HL-60 (cell line): ENCODE measurements around the gene UBTF.

Experiments used
- CTCF ChIP-seq: IDR thresholded peaks from one replicate; pipeline ENCODE4 v1.5.1; 2011; ENCODE audit warnings: low read length, control low read depth, inconsistent platforms; ENCODE audit not compliant: insufficient read depth
- SPI1 ChIP-seq: IDR thresholded peaks from 2 replicates; pipeline ENCODE4 v1.6.1; 2012; ENCODE audit warnings: low read depth, mild to moderate bottlenecking, borderline replicate concordance
- TF ChIP-seq, protein P1 (sequence below): IDR thresholded peaks from 2 replicates; pipeline ENCODE4 v1.6.1; 2012; ENCODE audit warnings: low read depth; ENCODE audit not compliant: insufficient replicate concordance

- no peak for TF ChIP-seq CTCF
- TF ChIP-seq, protein P1, sequence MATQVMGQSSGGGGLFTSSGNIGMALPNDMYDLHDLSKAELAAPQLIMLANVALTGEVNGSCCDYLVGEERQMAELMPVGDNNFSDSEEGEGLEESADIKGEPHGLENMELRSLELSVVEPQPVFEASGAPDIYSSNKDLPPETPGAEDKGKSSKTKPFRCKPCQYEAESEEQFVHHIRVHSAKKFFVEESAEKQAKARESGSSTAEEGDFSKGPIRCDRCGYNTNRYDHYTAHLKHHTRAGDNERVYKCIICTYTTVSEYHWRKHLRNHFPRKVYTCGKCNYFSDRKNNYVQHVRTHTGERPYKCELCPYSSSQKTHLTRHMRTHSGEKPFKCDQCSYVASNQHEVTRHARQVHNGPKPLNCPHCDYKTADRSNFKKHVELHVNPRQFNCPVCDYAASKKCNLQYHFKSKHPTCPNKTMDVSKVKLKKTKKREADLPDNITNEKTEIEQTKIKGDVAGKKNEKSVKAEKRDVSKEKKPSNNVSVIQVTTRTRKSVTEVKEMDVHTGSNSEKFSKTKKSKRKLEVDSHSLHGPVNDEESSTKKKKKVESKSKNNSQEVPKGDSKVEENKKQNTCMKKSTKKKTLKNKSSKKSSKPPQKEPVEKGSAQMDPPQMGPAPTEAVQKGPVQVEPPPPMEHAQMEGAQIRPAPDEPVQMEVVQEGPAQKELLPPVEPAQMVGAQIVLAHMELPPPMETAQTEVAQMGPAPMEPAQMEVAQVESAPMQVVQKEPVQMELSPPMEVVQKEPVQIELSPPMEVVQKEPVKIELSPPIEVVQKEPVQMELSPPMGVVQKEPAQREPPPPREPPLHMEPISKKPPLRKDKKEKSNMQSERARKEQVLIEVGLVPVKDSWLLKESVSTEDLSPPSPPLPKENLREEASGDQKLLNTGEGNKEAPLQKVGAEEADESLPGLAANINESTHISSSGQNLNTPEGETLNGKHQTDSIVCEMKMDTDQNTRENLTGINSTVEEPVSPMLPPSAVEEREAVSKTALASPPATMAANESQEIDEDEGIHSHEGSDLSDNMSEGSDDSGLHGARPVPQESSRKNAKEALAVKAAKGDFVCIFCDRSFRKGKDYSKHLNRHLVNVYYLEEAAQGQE = no peak
- no peak for TF ChIP-seq SPI1
These were observed 49.4 kb downstream of the UBTF start for GRCh38 chr17:44170135-44170498.
